Smooth muscle cell of the brain vasculature (primary cell): ENCODE data around the gene ZNG1C.
"Not testable (repeated sequence)": the region's sequence is repeated elsewhere in the genome, so short reads cannot be mapped to it uniquely, and the experiment has no call there.

Experiments used
- DNase-seq: peaks from one replicate; pipeline ENCODE4 v3.0.0-alpha.2; 2012; ENCODE audit warnings: low read depth, low spot score

ZNG1C gene

GRCh38 chr9:68342265-68343025 is 100.7 kb downstream of the ZNG1C start:
- DNase-seq, result not testable (repeated sequence)

DNA sequence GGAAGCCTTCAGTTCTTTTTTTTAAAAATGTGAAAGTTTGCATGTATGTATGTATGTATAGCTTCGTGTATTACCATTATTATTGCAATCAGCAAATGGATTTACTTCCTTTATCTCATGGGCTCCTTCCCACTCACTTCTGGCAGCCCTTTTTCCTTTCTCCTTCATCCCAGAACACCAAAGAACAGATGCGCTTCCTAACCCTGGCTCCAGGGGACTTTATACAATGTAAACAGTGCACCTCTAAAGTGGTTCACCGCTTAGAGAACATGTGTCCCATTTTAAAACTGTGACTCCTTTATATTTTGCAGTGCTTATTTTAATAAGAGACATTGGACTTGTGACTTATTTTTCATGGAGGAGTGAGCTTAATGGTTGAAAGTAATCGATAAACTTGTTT is 101.5 kb downstream of the ZNG1C start:
- not testable (repeated sequence) for DNase-seq

GRCh38 chr9:68343992-68344391 is 102.2 kb downstream of the ZNG1C start:
- DNase-seq, result not testable (repeated sequence)
